Trophoblast cell (in vitro differentiated cells and primary cell): ENCODE results near the gene ATAD3A.

Source experiments
- DNase-seq, 2 donors: peaks; one replicate each; pipeline ENCODE4 v3.0.0-alpha.2; 2016
- H2AFZ ChIP-seq: 2 replicates; pipeline ENCODE4 v1.6.1; 2013; ENCODE audit warnings: low read length, moderate library complexity, mild to moderate bottlenecking; ENCODE audit not compliant: insufficient read depth, poor library complexity
- H2AK5ac ChIP-seq: 2 replicates; pipeline ENCODE4 v1.6.1; 2013; ENCODE audit warnings: mild to moderate bottlenecking, low read length
- H2BK120ac ChIP-seq: 2 replicates; pipeline ENCODE4 v1.6.1; 2013; ENCODE audit warnings: low read length, mild to moderate bottlenecking, moderate library complexity; ENCODE audit not compliant: insufficient read depth, poor library complexity
- H2BK12ac ChIP-seq: 2 replicates; pipeline ENCODE4 v1.6.1; 2013; ENCODE audit warnings: mild to moderate bottlenecking, low read length, moderate library complexity
- H2BK5ac ChIP-seq: 2 replicates; pipeline ENCODE4 v1.6.1; 2013; ENCODE audit warnings: low read length, low read depth, moderate library complexity, mild to moderate bottlenecking; ENCODE audit not compliant: poor library complexity
- H3K14ac ChIP-seq: 2 replicates; pipeline ENCODE4 v1.6.1; 2013; ENCODE audit warnings: mild to moderate bottlenecking, low read length
- H3K18ac ChIP-seq: 2 replicates; pipeline ENCODE4 v1.6.1; 2013; ENCODE audit warnings: mild to moderate bottlenecking, low read length
- H3K23ac ChIP-seq: 2 replicates; pipeline ENCODE4 v1.6.1; 2013; ENCODE audit warnings: low read length
- H3K27ac ChIP-seq: 2 replicates; pipeline ENCODE4 v1.5.1; 2013; ENCODE audit warnings: low read depth, mild to moderate bottlenecking, inconsistent platforms, low read length, moderate library complexity
- H3K27me3 ChIP-seq: 2 replicates; pipeline ENCODE4 v1.6.1; 2013; ENCODE audit warnings: inconsistent platforms, mild to moderate bottlenecking, low read length, moderate library complexity; ENCODE audit not compliant: insufficient read depth
- H3K36me3 ChIP-seq, 2 experiments: 1 replicate in 1 of 2; 2 replicates in 1 of 2; pipeline ENCODE4 v1.6.1; 2013; ENCODE audit warnings: low read length in 2 of 2, mild to moderate bottlenecking in 2 of 2, moderate library complexity in 1 of 2; ENCODE audit not compliant: insufficient read depth in 2 of 2, control insufficient read depth in 1 of 2
- H3K4ac ChIP-seq: 2 replicates; pipeline ENCODE4 v1.6.1; 2013; ENCODE audit warnings: low read depth, mild to moderate bottlenecking, low read length, moderate library complexity
- H3K4me1 ChIP-seq, 2 experiments: 1 replicate in 1 of 2; 2 replicates in 1 of 2; pipeline ENCODE4 v1.6.1; 2013; ENCODE audit warnings: low read length in 2 of 2, mild to moderate bottlenecking in 2 of 2, moderate library complexity in 1 of 2; ENCODE audit not compliant: insufficient read depth in 2 of 2, control insufficient read depth in 1 of 2
- H3K4me2 ChIP-seq: 2 replicates; pipeline ENCODE4 v1.6.1; 2013; ENCODE audit warnings: inconsistent platforms, mild to moderate bottlenecking, low read length, moderate library complexity
- H3K4me3 ChIP-seq: 2 replicates; pipeline ENCODE4 v1.5.1; 2013; ENCODE audit warnings: mild to moderate bottlenecking, low read depth, low read length, inconsistent platforms
- H3K79me1 ChIP-seq: one replicate; pipeline ENCODE4 v1.6.1; 2013; ENCODE audit warnings: low read length
- H3K79me2 ChIP-seq: 2 replicates; pipeline ENCODE4 v1.6.1; 2013; ENCODE audit warnings: low read length, mild to moderate bottlenecking; ENCODE audit not compliant: control insufficient read depth, insufficient read depth, poor library complexity
- H3K9ac ChIP-seq: 2 replicates; pipeline ENCODE4 v1.6.1; 2013; ENCODE audit warnings: mild to moderate bottlenecking, low read length
- H3K9me3 ChIP-seq: 2 replicates; pipeline ENCODE4 v1.6.1; 2013; ENCODE audit warnings: low read depth, mild to moderate bottlenecking, control low read depth, inconsistent platforms, low read length; ENCODE audit not compliant: insufficient read depth
- H4K12ac ChIP-seq: 2 replicates; pipeline ENCODE4 v1.6.1; 2013; ENCODE audit warnings: low read depth, mild to moderate bottlenecking, low read length, moderate library complexity
- H4K8ac ChIP-seq: 2 replicates; pipeline ENCODE4 v1.6.1; 2013; ENCODE audit warnings: low read depth, mild to moderate bottlenecking, low read length, moderate library complexity
- H4K91ac ChIP-seq: one replicate; pipeline ENCODE4 v1.6.1; 2013; ENCODE audit warnings: low read depth, mild to moderate bottlenecking, low read length, moderate library complexity
- whole genome bisulfite sequencing: extraction: QIAGEN DNeasy Blood & Tissue Kit; methylation state at CpG from one replicate; pipeline ENCODE4 v1.1.7; 2013; ENCODE audit warnings: missing lambda C conversion rate; ENCODE audit not compliant: insufficient read length, insufficient coverage; ENCODE audit errors: extremely low coverage; 5-methylcytosine and 5-hydroxymethylcytosine counted together

ATAD3A gene

GRCh38 chr1:1553821-1554494 is 42.0 kb downstream of the ATAD3A start:
- Histone ChIP-seq H3K4me2 (no peak overlapping the region), H2BK5ac (no peak overlapping the region), H2AFZ (no peak overlapping the region), H3K27ac (no peak overlapping the region), H2BK12ac (no peak overlapping the region), H3K23ac (no peak overlapping the region), H3K79me1 (no peaks in the 10 kb centered on the region), H3K9ac (no peak overlapping the region), H3K9me3 (no peaks in the 10 kb centered on the region), H3K4me1 (peaks cover 1% of the 10 kb centered on the region in 2 experiments), H4K8ac (no peak overlapping the region), H4K12ac (no peak overlapping the region), H4K91ac (no peak overlapping the region), H3K27me3 (no peaks in the 10 kb centered on the region), H2AK5ac (no peak overlapping the region), H3K4ac (no peak overlapping the region), H3K4me3 (no peak overlapping the region), H3K18ac (no peak overlapping the region), H2BK120ac (no peak overlapping the region), H3K79me2 (no peaks in the 10 kb centered on the region), H3K36me3 (peaks cover 13 to 24% of the 10 kb centered on the region in 2 experiments), H3K14ac (no peak overlapping the region)
- no CpG with 5 or more reads among the region's 35 CpGs for WGBS
- DNase-seq = no peak

GRCh38 chr1:1554550-1554925 is 42.6 kb downstream of the ATAD3A start:
- Histone ChIP-seq H3K27ac (no peak overlapping the region), H2AFZ (no peak overlapping the region), H4K8ac (no peak overlapping the region), H3K79me2 (no peaks in the 10 kb centered on the region), H3K23ac (no peak overlapping the region), H3K4me3 (no peak overlapping the region), H2BK5ac (no peak overlapping the region), H3K14ac (no peak overlapping the region), H2BK12ac (no peak overlapping the region), H4K91ac (no peak overlapping the region), H3K18ac (no peak overlapping the region), H3K36me3 (peaks cover 13 to 24% of the 10 kb centered on the region in 2 experiments), H3K79me1 (no peaks in the 10 kb centered on the region), H3K4me1 (peaks cover 2% of the 10 kb centered on the region in 2 experiments), H3K4me2 (no peak overlapping the region), H3K9me3 (no peaks in the 10 kb centered on the region), H4K12ac (no peak overlapping the region), H2BK120ac (no peak overlapping the region), H3K9ac (no peak overlapping the region), H3K4ac (no peak overlapping the region), H2AK5ac (no peak overlapping the region), H3K27me3 (no peaks in the 10 kb centered on the region)
- WGBS = no CpG with 5 or more reads among the region's 13 CpGs
- DNase-seq = no peak

- Histone ChIP-seq H4K12ac (no peak overlapping the region), H3K79me1 (no peaks in the 10 kb centered on the region), H3K4me3 (no peak overlapping the region), H2AK5ac (no peak overlapping the region), H3K27ac (no peak overlapping the region), H3K79me2 (no peaks in the 10 kb centered on the region), H3K4me2 (no peak overlapping the region), H3K14ac (no peak overlapping the region), H3K4ac (no peak overlapping the region), H3K27me3 (no peaks in the 10 kb centered on the region), H3K23ac (no peak overlapping the region), H3K36me3 (peaks cover 14 to 29% of the 10 kb centered on the region in 2 experiments), H3K18ac (no peak overlapping the region), H2BK120ac (no peak overlapping the region), H2BK12ac (no peak overlapping the region), H3K4me1 (peaks cover 2% of the 10 kb centered on the region in 2 experiments), H4K91ac (no peak overlapping the region), H2AFZ (no peak overlapping the region), H2BK5ac (no peak overlapping the region), H3K9me3 (no peaks in the 10 kb centered on the region), H4K8ac (no peak overlapping the region), H3K9ac (no peak overlapping the region)
- WGBS = no CpG with 5 or more reads among the region's 31 CpGs
- peak; percentile 15 to 43 for DNase-seq
These were observed 43.3 kb downstream of the ATAD3A start for GRCh38 chr1:1554926-1555915.

- no peak overlapping the region for H2BK120ac ChIP-seq
- no peak overlapping the region for H3K9ac ChIP-seq
- H2AK5ac ChIP-seq = no peak overlapping the region
- no peak overlapping the region for H3K27ac ChIP-seq
- H2BK12ac ChIP-seq = no peak overlapping the region
- no peak overlapping the region for H2AFZ ChIP-seq
- H3K14ac ChIP-seq = no peak overlapping the region
- no peak overlapping the region for H3K4me3 ChIP-seq
- DNase-seq = no peak
- no CpG with 5 or more reads among the region's 6 CpGs for WGBS
- no peaks in the 10 kb centered on the region for H3K79me2 ChIP-seq
- no peak overlapping the region for H3K4me2 ChIP-seq
- no peak overlapping the region for H4K91ac ChIP-seq
- H4K12ac ChIP-seq = no peak overlapping the region
- no peak overlapping the region for H4K8ac ChIP-seq
- H3K27me3 ChIP-seq = no peaks in the 10 kb centered on the region
- H3K18ac ChIP-seq = no peak overlapping the region
- peaks cover 22 to 33% of the 10 kb centered on the region in 2 experiments for H3K36me3 ChIP-seq
- no peak overlapping the region for H3K4ac ChIP-seq
- peaks cover 2% of the 10 kb centered on the region in 2 experiments for H3K4me1 ChIP-seq
- H3K79me1 ChIP-seq = no peaks in the 10 kb centered on the region
- no peak overlapping the region for H2BK5ac ChIP-seq
- H3K9me3 ChIP-seq = no peaks in the 10 kb centered on the region
- H3K23ac ChIP-seq = no peak overlapping the region
These were observed 44.5 kb downstream of the ATAD3A start for GRCh38 chr1:1556505-1556904.
